ENCODE data around the gene KISS1R. TPM values are rescaled to one million over a fixed set of nuclear protein-coding genes. Genes with fewer than 3 reads are reported as not detected.

KISS1R gene
- total and polyA plus RNA-seq, 2 experiments from 2014 or later = 1.3 to 2.1 TPM

- TF ChIP-seq EZH2 (IDR thresholded peaks at IDR 0.05; ENCODE audit: borderline replicate concordance) (no peak), EZH2phosphoT487 (IDR thresholded peaks at IDR 0.05; ENCODE audit: low read depth, severe bottlenecking, unreplicated experiment) (no peak), CTCF (IDR thresholded peaks at IDR 0.05; ENCODE audit: poor library complexity) (no peak)
- Histone ChIP-seq H3K4me1 (ENCODE audit: insufficient read depth) (no peaks in the 10 kb centered on the region), H4K20me1 (ENCODE audit: insufficient read depth, poor library complexity, severe bottlenecking) (peaks cover 27% of the 10 kb centered on the region), H3K79me2 (peaks cover 31% of the 10 kb centered on the region), H3K9me2 (replicated peaks; ENCODE audit: insufficient read depth) (no peaks in the 10 kb centered on the region), H3K27ac (no peak overlapping the region), H3K27me3 (no peaks in the 10 kb centered on the region), H2AFZ (no peak overlapping the region), H3K9me3 (ENCODE audit: low read depth) (no peaks in the 10 kb centered on the region), H3K4me2 (no peak overlapping the region), H3K4me3 (no peak overlapping the region), H3K36me3 (replicated peaks; ENCODE audit: insufficient read depth, low read depth) (no peaks in the 10 kb centered on the region)
- DNase-seq (ENCODE audit: low spot score) = no peak
- WGBS (ENCODE audit: low lambda C conversion rate, missing lambda C conversion rate) = 92% methylated on average over 16 of the region's 27 CpGs
Observed at GRCh38 chr19:901216-902092, 15.7 kb upstream of the KISS1R start.

GRCh38 chr19:902093-902370 is 15.1 kb upstream of the KISS1R start:
- Histone ChIP-seq H3K27me3 (no peaks in the 10 kb centered on the region), H2AFZ (no peak overlapping the region), H4K20me1 (ENCODE audit: insufficient read depth, poor library complexity, severe bottlenecking) (peaks cover 27% of the 10 kb centered on the region), H3K9me3 (ENCODE audit: low read depth) (no peaks in the 10 kb centered on the region), H3K4me3 (no peak overlapping the region), H3K9me2 (replicated peaks; ENCODE audit: insufficient read depth) (no peaks in the 10 kb centered on the region), H3K79me2 (peaks cover 35% of the 10 kb centered on the region), H3K27ac (no peak overlapping the region), H3K4me2 (no peak overlapping the region), H3K4me1 (ENCODE audit: insufficient read depth) (no peaks in the 10 kb centered on the region), H3K36me3 (replicated peaks; ENCODE audit: insufficient read depth, low read depth) (no peaks in the 10 kb centered on the region)
- no peak for TF ChIP-seq CTCF (IDR thresholded peaks at IDR 0.05; ENCODE audit: poor library complexity)
- TF ChIP-seq EZH2 (IDR thresholded peaks at IDR 0.05; ENCODE audit: borderline replicate concordance) = no peak
- TF ChIP-seq EZH2phosphoT487 (IDR thresholded peaks at IDR 0.05; ENCODE audit: low read depth, severe bottlenecking, unreplicated experiment) = no peak
- 91% methylated on average over 7 of the region's 7 CpGs for WGBS (ENCODE audit: low lambda C conversion rate, missing lambda C conversion rate)
- DNase-seq (ENCODE audit: low spot score) = no peak

GRCh38 chr19:902446-903226 is 14.5 kb upstream of the KISS1R start:
- Histone ChIP-seq H3K9me2 (replicated peaks; ENCODE audit: insufficient read depth) (no peaks in the 10 kb centered on the region), H3K9me3 (ENCODE audit: low read depth) (no peaks in the 10 kb centered on the region), H3K79me2 (peaks cover 41% of the 10 kb centered on the region), H3K4me3 (no peak overlapping the region), H4K20me1 (ENCODE audit: insufficient read depth, poor library complexity, severe bottlenecking) (peaks cover 27% of the 10 kb centered on the region), H3K4me1 (ENCODE audit: insufficient read depth) (no peaks in the 10 kb centered on the region), H3K27ac (no peak overlapping the region), H3K4me2 (no peak overlapping the region), H3K27me3 (no peaks in the 10 kb centered on the region), H2AFZ (no peak overlapping the region), H3K36me3 (replicated peaks; ENCODE audit: insufficient read depth, low read depth) (no peaks in the 10 kb centered on the region)
- TF ChIP-seq EZH2 (IDR thresholded peaks at IDR 0.05; ENCODE audit: borderline replicate concordance) (no peak), CTCF (IDR thresholded peaks at IDR 0.05; ENCODE audit: poor library complexity) (no peak), EZH2phosphoT487 (IDR thresholded peaks at IDR 0.05; ENCODE audit: low read depth, severe bottlenecking, unreplicated experiment) (no peak)
- 94% methylated on average over 14 of the region's 14 CpGs for WGBS (ENCODE audit: low lambda C conversion rate, missing lambda C conversion rate)
- DNase-seq (ENCODE audit: low spot score) = no peak

Data from hepatocyte (in vitro differentiated cells).